ENCODE results near the gene SLC9A9.
"Not testable (repeated sequence)": the region's sequence is repeated elsewhere in the genome, so short reads cannot be mapped to it uniquely, and the experiment has no call there.

Gene SLC9A9

GRCh38 chr3:143751643-143752178, 96.6 kb downstream of the SLC9A9 start:
- no peak for DNase-seq

GRCh38 chr3:143750841-143751240, 97.4 kb downstream of the SLC9A9 start:
- no peak for DNase-seq

GRCh38 chr3:143749926-143750325, 98.3 kb downstream of the SLC9A9 start:
- no peak for DNase-seq

GRCh38 chr3:143737065-143737464, 111.2 kb downstream of the SLC9A9 start:
- DNase-seq = no peak

GRCh38 chr3:143736205-143736997, 111.9 kb downstream of the SLC9A9 start:
- DNase-seq = no peak

- DNase-seq = no peak
Measured at GRCh38 chr3:143731776-143732175, 116.5 kb downstream of the SLC9A9 start.

GRCh38 chr3:143731320-143731719, 116.9 kb downstream of the SLC9A9 start:
- DNase-seq = no peak

- no peak for DNase-seq
Measured at GRCh38 chr3:143727391-143727790, 120.9 kb downstream of the SLC9A9 start.

- no peak for DNase-seq
Measured at GRCh38 chr3:143726727-143727126, 121.5 kb downstream of the SLC9A9 start.

- no peak for DNase-seq
Measured at GRCh38 chr3:143720381-143720780, 127.9 kb downstream of the SLC9A9 start.

- DNase-seq = no peak
Measured at GRCh38 chr3:143718463-143718862, 129.8 kb downstream of the SLC9A9 start.

- DNase-seq = no peak
Measured at GRCh38 chr3:143716731-143717130, 131.5 kb downstream of the SLC9A9 start.

GRCh38 chr3:143712522-143712921, 135.7 kb downstream of the SLC9A9 start:
- DNase-seq = no peak

- no peak for DNase-seq
Measured at GRCh38 chr3:143707848-143708247, 140.4 kb downstream of the SLC9A9 start.

GRCh38 chr3:143700431-143700975, 147.8 kb downstream of the SLC9A9 start:
- no peak for DNase-seq

- DNase-seq = no peak
Measured at GRCh38 chr3:143699424-143699823, 148.8 kb downstream of the SLC9A9 start.

- no peak for DNase-seq
Measured at GRCh38 chr3:143698682-143699303, 149.5 kb downstream of the SLC9A9 start.

GRCh38 chr3:143697975-143698374, 150.3 kb downstream of the SLC9A9 start:
- no peak for DNase-seq

- not testable (repeated sequence) for DNase-seq
Measured at GRCh38 chr3:143695333-143695732, 152.9 kb downstream of the SLC9A9 start.

GRCh38 chr3:143693506-143693905, 154.8 kb downstream of the SLC9A9 start:
- no peak for DNase-seq

GRCh38 chr3:143686638-143687197, 161.6 kb downstream of the SLC9A9 start:
- DNase-seq = no peak

- no peak for DNase-seq
Measured at GRCh38 chr3:143685491-143685890, 162.8 kb downstream of the SLC9A9 start.

- no peak for DNase-seq
Measured at GRCh38 chr3:143677430-143677829, 170.8 kb downstream of the SLC9A9 start.

- no peak for DNase-seq
Measured at GRCh38 chr3:143676747-143677146, 171.5 kb downstream of the SLC9A9 start.

Data from effector CD8-positive, alpha-beta T cell (primary cell).